Inflammatory macrophage treated with lipopolysaccharide for 1 hour (primary cell): ENCODE measurements around the gene SCP2.
"Not testable (repeated sequence)": the region's sequence is repeated elsewhere in the genome, so short reads cannot be mapped to it uniquely, and the experiment has no call there.

Experiments used
- DNase-seq, 2 donors: peaks; one replicate each; pipeline ENCODE4 v3.0.0-alpha.2; 2020 to 2022

Gene SCP2

DNA sequence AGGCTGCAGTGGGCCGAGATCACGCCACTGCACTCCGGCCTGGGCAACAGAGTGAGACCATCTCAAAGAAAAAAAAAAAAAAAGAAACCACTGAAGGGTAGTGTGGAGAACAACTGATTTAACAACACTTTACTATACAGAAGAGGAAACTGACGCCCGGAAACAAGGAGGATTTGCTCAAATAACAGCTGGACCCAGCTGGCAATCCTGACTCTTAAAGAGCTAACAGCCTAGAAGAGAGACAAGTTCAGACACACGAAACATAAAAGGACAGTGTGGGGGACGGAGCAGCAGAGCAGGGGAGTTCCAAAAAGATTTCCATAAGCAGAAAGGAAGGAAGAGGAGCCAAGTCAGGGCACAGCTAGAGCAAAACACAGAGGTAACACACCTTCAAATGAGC, 9.9 kb upstream of the SCP2 start:
- no peak for DNase-seq

DNA sequence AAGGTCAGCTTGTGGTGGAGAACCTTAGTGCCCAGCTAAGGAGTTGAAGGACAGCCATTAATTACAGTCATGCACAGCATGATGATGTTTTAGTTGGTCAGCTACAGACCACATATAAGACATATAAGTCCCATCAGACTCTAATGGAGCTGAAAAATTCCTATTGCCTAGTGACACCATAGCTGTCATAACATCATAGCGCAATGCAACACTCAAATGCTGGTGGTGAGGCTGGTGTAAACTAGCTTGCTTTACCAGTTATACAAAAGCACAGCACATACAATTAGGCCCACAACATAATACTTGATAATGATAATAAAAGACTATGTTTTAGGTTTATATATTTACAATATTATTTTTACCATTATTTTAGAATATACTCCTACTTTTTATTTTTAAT, 9.5 kb upstream of the SCP2 start:
- no peak for DNase-seq

DNA sequence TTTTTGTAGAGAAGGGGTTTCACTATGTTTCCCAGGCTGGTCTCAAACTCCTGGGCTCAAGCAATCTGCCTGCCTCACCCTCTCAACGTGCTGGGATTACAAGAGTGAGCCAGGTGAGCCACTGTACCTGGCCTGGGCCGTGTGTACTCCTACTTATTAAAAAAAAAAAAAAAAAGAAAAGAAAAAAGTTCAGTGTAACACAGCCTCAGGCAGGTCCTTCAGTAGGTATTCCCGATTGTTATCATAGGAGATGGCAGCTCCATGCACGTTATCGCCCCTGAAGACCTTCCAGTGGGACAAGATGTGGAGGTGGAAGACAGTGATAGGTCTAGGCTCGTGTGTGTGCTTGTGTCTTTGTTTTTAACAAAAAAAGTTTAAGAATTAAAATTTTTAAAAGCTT, 8.9 kb upstream of the SCP2 start:
- DNase-seq = no peak

DNA sequence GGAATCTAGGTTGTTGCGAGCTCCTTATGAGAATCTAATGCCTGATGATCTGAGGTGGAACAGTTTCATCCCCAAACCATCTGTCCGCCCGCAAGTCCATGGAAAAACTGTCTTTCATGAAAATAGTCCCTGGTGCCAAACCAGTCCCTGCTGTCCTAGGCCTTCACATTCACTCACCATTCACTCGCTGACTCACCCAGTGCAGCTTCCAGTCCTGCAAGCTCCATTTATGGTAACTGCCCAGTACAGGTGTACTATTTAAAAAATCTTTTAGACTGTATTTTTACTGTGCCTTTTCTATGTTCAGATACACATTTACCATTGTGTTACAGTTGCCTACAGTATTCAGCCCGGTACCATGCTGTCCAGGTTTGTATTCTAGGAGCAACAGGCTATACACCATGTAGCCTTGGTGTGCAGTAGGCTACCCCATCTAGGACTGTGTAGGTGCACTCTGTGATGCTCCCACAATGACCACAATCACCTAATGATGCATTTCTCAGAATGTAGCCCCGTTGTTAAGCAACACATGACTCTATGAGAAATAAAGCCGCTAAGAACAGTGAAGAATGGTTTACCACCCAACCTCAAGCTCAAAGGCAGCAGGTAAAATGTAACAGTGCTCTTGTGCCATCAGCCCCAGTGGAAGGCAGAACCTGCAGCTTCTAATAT, 7.9 kb upstream of the SCP2 start:
- DNase-seq = no peak

DNA sequence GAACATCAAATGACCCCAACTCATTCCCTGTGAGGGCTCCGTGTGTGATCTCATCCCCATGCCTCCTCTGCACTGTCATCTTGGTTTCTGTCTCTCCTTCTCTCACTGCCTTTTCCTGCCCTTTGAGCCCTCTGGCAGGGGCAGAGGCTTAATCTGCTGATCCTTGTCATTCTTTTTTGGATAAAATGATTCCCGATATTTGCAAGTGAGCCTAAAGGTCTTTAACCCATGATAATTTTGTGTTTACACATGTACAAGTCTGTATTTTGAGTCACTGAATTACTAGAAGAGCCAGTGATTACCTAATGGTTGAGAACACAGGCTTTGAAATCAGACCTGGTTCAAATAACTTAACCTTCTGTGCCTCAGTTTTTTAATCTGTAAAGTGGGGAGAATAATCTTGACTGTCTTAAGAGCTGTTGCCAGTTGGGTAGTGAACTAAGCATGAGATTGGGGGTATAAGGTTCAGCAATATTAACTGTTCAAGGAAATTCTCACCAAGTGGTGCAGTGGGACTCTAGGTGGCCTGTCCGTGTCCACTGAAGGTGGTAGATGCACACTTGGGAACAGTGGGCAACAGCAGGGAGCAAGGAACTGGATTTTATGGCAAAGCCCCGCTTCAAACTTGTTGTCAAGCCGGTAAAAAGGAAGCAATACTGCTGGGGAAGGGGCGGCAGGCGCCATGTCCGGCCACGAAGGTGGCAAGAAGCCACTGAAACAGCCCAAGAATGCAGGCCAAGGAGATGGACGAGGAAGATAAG, 7.2 kb upstream of the SCP2 start:
- no peak for DNase-seq

DNA sequence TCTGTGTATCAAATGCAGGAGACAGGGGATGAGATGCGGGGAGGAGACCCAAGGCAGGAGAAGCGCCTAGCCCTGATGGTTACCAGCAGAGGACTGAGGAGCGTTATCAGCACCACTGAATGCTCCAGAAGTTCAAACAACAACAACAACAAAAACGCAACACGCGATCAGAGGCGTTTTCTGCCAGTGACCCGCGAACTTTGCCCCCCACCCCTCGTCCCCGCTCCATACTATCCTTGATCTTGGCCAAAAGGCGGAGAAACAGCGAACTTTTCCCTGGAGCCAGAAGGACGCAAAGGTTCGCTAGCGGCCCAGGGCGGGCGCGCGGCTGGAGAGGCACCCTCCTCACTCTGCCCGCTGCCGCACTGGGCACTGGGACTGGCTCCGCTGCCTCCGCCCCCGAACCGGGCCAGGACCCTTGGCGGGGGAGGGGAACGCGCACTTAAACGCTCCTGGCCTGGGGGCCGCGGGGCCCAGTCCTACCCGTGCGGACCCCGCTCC, 6.2 kb upstream of the SCP2 start:
- DNase-seq = no peak

DNA sequence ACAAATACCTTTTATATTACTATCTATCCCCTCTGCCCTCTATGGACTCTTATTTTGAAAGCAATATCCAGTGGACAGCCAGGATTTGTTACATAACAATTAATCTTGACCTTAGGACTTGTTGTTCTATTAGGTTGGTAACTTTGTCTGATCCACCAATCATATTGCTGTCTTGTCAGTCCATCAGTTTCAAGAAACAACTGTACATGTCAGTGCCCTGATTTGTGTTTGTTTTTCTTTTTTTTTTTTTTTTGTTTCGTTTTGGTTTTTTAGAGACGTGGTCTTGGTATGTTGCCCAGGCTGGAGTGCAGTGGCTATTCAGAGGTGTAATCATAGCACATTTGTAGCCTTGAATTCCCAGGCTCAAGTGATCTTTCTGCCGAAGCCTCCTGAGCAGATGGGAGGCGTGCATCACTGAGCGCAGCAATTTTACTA, 1.5 kb upstream of the SCP2 start:
- DNase-seq = no peak

DNA sequence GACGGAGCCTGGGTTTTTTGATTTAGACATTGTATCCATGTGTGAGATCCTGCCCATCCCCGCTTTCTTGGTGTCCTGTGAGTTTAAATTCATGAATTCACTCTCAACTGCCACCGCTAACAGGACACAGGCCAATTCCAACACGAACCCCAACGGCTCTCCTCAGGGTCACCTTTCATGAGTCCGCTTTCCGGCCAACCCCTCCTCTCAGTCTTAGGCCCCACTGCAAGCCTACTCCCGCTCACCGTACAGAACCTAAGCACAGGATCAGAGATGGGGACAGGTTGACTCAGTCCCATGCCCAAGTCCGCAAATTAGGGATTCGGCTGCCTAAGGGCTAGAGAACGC, 238 bp upstream of the SCP2 start:
- no peak for DNase-seq

DNA sequence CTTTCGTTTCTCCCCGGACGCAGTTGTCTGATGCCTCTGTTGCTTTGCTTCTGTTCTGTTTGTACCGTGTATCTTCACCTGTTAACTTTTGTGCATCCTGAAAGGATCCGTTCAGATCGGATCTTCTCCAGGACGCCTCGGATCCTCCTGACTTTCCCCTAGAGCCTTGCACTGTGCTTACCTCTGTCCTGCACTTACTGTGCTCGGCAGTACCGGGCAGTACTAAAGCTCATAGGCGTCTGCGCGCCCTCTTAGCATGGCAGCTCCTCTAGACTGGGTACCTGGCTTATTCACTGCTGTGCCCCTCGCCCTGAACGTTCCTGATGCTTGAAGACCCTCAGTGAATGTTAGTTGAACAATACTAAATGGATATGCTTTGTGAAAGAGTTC, 934 bp downstream of the SCP2 start:
- DNase-seq = no peak

DNA sequence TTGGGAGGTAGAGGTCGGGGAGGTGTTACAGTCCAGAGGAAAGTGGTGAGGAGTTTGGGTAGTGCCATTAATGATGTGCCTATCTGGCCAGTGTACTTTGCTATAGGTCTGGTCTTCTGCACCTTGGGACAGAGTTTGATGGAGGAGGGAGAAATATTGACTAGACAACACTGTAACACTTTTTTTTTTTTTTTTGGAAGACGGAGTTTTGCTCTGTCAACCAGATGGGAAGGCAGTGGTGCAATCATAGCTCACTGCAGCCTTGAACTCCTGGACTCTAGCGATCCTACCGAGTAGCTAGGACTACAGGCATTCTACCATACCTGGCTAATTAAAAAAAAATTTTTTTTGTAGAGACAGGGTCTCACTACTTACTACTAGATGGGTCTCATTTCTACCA, 1.9 kb downstream of the SCP2 start:
- DNase-seq = no peak

DNA sequence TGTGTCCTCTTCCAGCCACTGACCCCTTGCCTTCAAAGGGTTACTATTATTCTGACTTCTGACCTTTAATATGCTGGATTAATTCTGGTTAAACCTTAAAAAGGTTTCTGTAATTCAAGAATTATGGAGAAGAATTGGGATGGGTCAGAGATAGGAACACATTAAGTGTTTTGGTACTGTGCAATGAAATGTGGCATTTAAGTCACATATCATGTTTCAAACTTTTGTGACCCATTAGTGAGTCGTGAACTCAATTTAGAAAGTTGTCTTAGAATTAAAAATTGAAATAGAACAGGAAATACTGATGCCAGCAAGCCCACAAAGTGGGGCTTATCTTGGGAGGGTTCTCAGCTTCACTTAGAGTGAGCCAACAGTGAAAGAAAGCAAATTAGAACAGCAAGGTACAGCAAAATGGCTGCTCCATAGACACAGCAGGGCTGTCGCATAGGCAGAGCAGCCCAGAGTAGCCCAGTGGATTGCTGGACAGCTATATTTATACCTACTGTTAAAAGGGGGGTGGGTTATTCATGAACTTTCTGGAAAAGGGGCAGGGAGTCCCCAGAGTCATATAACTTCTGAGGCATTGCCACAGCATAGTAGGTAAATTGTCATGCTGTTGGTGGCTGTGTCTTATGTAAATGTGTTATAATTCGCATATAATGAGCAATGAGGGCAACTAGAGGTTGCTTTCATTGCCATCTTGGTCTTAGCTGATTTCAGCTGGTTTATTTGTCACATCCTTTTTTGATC, 10.5 kb downstream of the SCP2 start:
- DNase-seq = no peak

DNA sequence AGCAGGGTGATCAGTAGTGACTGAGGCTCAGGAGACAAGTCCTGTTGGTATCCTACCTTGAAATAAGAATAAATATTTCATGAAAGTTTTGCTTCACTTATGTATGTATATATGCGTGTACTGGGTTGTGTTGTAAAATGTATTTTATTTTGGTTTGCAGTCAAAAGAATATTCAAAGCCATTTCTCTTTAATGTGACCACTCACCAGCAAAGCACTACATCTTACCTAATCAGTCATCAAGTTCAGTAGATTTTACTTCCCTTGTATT, 11.0 kb downstream of the SCP2 start:
- DNase-seq = no peak

DNA sequence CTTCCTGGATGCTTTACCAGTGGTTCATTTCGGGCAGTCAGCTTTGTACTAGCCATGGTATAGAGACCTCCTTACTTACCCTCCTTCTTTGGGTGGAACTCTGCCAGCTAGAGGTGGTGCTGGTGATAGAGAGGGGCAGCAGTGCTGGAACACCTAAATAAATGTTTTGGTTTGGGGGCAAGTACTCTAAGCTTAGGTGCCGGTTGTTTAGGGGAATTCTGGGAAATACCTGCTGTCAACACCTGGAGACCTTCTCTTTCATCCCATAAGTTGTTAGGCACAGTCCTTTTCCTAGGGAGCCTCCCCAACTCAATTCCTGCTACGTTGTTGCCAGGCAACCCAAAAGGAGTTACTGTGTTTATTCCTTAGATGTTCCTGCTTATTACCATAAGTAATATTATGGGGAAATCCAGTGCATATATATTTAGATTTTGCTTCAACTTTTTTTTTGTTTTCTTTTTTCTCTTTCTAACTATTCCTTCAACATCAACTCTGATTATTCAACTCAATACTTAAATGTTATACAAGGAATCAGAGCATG, 16.9 kb downstream of the SCP2 start:
- no peak for DNase-seq

DNA sequence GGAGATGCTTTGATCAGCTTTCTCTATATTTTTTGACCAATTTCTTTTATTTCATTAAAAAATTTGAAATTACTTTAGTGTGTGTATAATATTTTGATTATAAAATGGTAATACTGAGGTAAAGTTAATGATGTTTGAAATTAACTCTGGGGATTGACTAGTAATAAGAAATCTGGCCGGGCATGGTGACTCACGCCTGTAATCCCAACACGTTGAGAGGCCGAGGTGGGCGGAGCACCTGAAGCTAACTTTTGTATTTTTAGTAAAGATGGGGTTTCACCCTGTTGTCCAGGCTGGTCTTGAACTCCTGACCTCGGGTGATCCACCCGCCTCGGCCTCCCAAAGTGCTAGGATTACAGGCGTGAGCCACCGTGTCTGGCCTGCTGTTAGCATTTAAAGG, 17.5 kb downstream of the SCP2 start:
- DNase-seq = no peak

DNA sequence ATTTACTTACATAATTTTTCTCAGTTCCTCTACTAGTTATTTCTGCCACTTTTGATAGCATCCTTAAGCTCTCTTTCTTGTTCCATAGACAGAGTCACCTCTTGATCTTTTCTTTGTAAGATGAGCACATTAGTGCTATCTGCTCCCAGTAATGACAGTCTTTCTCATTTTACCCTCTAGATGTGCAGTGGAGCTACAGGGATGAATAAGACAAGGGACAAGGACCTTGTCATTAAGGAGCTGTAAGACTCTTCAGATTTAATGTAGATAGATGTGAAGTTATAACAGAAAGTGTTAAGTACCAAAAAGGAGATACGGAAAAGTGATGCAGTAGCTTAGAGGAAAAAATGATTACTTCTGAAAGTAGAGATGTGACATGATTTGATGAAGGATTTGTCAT, 20.4 kb downstream of the SCP2 start:
- no peak for DNase-seq

DNA sequence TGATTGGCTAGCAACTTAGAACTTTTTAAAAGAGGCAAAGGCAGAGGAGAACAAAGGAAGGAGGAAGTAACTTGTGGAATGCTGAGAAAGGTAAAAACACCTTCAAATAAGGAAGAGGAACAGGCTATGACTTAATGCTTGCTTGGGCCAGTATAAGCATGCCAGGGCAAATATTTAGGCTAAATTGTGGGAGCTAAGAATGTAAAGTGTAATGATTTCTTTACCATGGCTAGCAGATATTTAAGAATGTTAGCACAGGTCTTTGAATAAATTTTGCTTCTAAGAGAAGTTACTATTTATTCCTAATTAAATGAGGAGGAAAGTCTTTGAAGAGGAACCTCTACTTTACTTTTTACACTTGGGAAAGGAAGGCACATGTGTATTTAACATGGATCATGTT, 22.5 kb downstream of the SCP2 start:
- not testable (repeated sequence) for DNase-seq

DNA sequence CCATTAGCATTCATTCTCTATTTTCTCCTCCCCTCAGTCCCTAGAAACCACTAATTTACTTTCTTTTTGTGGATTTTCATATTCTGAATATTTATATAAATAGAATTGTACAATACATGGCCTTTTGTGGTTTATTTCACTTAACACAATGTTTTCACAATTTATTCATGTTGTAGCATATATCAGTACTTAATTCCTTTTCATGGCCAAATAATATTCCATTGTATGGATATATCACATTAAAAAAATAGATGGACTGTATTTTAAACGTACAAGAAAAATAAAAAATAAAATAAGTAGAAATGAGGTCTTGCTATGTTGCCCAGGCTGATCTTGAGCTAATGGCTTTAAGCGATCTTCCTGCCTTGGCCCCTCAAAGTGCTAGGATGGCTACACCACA, 25.0 kb downstream of the SCP2 start:
- no peak for DNase-seq

DNA sequence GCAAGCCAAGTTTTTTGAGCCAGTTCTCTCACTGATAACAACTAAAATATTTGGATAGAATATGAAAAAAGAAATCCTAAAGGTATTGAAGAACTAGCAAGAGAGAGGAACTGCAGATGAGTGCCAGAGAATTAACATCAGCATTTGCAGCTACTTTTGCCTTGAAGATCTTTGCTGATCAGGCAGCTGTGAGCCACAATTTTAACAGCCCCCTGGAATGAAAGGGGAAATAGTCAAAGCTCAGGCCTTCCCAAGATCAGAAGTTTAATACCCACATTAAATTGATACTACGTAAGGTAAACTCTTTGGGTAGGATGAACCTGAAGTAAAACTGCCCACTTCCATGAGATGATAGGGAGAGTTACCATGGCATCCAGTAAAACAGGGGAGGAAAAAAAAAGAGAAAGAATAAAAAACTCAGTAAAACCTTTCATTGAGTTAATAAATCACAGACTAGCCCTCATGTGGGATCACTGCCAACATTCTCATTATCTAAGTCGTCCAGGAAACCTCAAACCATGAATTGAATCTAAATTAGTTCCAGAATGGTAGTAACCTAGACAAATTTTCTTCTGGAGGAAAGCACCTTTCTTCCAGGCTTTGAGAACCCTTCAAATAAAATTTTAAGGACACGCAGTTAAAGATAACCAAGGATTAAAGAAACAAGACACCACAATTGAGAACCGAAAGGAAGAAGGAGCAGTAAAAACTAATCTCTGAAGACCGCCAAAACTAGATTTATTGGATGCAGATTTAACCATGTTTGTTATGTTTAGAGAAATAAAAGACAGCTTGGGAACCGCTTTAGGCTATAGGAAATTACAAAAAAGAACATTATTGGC, 28.3 kb downstream of the SCP2 start:
- DNase-seq = no peak

DNA sequence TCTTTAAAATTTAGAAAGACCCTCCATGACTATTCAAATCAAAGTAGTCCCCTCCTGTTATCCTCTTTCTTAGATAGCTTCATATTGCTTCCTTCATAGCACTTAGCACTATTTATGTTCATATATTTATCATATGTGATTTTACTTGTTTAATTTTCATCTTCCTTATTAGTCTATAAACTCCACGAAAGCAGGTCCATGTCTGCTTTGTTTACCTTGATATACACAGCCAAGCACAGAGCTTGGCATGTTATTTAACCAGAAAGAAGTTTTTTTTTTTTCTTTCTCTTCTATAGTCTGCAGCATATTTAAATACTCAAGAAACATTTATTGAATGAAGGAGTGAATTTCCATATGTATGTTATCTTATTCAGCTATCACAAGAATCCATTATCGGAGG, 36.0 kb downstream of the SCP2 start:
- no peak for DNase-seq

DNA sequence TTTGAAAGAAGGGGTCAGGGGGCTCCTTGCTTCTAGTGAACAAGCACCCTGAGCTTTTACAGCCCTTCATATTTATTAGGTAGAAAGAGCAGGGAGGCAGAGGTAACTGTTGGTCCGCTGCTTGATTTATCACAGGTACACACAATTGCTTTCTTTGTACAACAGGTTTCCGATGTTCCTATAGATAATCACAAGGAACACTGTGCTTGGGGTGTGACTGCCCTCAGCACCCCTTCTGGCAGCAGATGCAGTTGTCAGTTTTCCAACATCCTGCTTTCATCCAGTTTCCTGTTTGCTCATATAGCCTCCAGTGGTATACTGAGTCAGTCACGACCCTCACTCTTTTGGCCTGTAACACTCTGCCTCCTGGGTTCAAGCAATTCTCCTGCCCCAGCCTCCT, 40.6 kb downstream of the SCP2 start:
- no peak for DNase-seq

DNA sequence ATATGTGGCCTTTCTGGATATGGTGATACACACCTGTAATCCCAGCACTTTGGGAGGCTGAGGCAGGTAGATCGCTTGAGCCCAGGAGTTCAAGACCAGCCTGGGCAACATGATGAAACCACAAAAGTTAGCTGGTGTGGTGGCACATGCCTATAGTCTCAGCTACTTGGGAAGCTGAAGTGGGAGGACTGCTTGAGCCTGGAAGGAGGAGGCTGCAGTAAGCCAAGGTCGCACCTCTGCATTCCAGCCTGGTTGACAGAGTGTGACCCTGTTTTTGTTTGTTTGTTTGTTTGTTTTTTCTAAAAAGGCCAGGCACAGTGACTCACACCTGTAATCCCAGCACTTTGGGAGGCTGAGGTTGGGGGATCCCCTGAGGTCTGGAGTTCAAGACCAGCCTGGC, 42.2 kb downstream of the SCP2 start:
- not testable (repeated sequence) for DNase-seq

DNA sequence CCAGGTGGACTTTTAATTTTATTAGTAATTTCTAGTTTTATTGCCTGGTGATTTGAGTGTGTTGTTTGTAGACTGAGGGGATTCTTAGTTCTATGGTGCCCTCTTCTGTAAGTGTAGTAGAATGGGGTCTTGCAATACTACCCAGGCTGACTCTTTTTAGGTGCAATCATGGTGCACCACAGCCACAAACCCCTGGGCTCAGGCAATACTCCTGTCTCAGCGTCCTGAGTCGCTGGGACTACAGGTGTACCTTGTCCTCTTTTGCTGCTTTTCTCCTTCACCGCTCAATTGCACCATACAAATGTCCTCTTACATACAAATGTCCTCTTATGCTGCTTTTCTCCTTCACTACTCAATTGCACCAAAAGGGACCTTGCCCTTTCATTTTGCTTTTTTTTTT, 43.1 kb downstream of the SCP2 start:
- DNase-seq = no peak

DNA sequence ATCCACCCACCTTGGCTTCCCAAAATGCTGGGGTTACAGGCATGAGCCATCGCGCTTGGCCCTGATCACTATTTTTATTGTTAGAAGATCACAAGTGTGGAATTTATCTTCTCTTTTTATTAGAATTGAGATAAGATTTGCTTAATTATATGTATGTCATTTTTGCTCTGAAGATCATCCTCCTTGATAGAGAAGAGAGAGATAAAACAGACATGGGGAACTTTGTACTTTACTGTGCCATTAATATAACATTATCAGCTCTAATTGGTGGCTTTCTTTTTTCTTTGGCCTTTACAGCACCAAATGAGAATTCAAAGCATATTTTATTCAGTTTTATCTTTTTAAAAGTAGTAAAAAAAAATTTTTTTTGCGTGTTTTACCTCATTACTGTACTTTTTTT, 46.8 kb downstream of the SCP2 start:
- no peak for DNase-seq
